GM21360 (cell line): ENCODE results near the gene MAPK6.
"Not testable (repeated sequence)": the region's sequence is repeated elsewhere in the genome, so short reads cannot be mapped to it uniquely, and the experiment has no call there.

Source experiments
- ATAC-seq: cut with Tn5 transposase; IDR thresholded peaks from one replicate; pipeline ENCODE4 v1.9.1; 2021; ENCODE audit warnings: mild to moderate bottlenecking, moderate library complexity; ENCODE audit not compliant: unreplicated experiment

The MAPK6 gene

GRCh38 chr15:52018693-52019393 lies at the start of gene MAPK6:
TSS of gene MAPK6 (plus strand) at chr15:52019219. CDS start at chr15:52046461, 27,242 bp downstream.
- peak; percentile 60 for ATAC-seq

GRCh38 chr15:51969728-51970127 lies 49.3 kb upstream of the MAPK6 start:
- no peak for ATAC-seq

DNA sequence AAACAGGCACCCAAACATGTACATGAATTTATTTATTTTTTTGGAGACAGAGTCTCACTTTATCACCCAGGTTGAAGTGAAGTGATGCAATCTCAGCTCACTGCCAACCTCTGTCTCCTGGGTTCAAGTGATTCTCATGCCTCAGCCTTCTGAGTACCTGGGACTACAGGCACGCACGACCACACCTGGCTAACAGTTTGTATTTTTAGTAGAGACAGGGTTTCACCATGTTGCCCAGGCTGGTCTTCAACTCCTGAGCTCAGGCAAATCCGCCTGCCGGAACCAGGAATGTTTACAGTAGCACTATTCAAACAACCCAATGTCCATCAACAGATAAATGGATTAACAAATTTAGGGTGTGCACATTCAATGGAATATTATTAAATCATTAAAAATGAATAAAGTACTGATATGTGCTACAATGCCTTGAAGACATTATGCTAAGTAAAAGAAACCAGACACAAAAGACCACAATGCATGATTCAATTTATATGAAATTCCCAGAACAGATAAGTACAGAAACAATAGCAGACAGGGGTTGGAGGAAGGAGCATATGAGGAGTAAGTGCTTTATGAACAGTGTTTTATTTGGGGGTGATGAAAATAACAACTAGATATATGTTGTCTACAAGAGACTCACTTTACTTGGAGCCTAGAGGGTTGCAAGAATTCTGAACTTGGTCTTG lies 48.7 kb upstream of the MAPK6 start:
- no peak for ATAC-seq

DNA sequence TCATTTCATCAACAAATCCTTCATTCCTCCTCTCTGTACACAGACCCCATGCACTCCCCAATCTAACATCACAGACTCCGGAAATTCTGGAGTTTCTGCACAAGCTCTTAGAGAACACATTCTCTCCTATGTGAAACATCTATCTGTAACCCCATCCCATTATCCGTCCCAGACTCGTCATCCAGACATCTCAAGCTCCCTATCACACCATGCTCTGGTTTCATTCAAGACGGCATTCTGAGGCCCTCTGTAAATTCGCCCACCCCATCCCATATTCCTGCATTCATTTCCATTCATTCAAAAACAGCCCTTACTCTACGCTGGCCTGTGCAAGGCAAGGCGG lies 48.0 kb upstream of the MAPK6 start:
- no peak for ATAC-seq

- peak; percentile 79 for ATAC-seq
These were observed 47.5 kb upstream of the MAPK6 start, which contains the start of gene LEO1 for GRCh38 chr15:51971375-51972133. TSS of gene LEO1 (minus strand) at chr15:51971778. CDS start at chr15:51971745, 33 bp downstream.

DNA sequence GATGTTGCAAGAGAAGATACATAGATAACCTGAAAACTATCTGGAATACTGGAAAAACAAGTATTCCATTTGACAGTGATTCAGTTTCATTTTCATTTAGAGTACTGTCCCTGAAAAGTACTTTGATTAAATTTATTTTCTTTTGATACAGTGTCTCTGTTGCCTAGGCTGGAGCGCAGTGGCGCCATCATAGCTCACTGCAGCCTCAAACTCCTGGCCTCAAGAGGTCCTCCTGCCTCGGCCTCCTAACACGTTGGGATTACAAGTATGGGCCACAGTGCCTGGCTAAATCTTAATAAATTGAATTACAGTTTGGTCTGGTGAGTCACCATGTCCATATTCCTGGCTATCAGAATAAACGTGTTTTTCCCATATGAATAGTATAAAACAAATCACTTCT lies 45.8 kb upstream of the MAPK6 start:
- ATAC-seq = no peak

DNA sequence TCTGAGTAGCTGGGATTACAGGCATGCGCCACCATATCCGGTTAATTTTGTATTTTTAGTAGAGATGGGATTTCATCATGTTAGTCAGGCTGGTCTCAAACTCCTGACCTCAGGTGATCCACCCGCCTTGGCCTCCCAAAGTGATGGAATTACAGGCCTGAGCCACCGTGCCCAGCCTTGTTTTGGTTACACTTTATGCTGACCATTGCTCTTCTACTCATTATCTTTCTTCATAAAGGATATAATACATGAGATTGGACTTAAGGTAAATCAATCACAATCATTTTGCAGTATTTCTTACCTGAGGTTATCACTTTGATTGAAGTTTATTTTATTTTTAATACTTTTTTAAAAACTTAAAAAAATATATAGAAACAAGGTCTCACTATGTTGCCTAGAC lies 45.2 kb upstream of the MAPK6 start:
- ATAC-seq = no peak

DNA sequence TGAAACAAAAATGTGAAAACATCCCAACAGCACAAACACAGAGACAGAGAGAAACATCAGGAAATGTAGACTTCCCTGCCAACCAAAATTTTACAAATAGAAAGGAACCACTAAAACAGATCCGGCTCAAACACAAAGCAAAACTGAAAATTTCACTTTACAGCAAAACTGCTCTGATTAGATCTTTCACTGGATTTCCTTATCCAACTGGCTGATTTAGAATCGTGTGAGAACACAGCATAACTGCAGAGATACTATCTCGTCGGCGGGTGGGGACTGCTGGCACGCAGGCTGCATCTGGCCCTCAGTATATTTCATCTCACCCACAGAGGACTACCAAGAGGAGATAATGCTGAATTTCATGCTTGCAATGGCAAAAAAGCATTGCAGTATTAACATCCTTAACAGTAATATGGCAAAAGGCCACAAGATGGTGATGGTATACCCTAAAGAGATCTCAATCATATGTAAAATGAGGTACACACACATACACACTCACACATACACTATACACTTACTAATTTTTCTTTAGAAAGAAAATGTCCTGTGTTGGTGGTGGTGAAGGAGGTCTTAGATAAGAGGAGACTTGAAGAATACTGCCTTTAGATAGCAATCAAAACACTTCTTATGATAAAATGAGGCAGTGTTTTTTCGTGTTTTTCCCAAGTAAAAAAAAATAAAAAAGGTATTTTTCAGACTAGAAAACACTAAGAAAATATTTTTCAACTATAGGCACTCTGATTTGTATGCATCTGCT lies 36.8 kb upstream of the MAPK6 start:
- ATAC-seq = peak; percentile 89

DNA sequence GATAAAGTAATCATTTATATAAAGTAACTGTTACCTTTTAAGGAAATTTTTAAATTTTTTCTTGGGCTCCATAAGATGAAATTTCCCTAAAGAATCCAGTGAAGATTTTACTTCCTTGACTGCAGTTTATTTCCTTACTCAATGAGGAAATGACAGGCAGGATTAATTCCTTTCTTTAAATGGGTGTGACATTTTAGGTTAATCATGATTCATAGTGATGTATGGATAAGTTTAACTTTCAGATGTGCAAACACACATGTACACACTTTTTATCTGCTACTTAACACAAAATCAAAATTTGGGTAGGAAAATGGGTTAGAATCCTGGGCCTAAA lies 36.3 kb upstream of the MAPK6 start:
- no peak for ATAC-seq

GRCh38 chr15:51991141-51991540 lies 27.9 kb upstream of the MAPK6 start:
- no peak for ATAC-seq

DNA sequence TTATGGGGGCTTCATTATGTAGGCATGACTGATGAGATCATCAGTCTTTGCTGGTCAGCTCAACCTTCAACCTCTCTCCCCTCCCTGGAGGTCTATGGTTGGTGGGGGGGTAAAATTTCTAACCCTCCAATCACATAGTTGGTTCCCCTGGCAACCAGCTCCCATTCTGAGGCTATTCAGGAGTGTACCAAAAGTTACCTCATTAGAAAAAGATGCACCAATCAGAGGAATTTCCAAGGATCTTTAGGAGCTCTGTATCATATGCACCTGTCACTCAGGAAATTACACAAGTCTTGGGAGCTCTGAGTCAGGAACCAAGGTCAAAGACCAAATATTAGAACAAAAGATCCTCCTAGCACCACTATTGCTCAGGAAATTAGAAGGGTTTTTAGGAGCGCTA lies 26.1 kb upstream of the MAPK6 start:
- no peak for ATAC-seq

DNA sequence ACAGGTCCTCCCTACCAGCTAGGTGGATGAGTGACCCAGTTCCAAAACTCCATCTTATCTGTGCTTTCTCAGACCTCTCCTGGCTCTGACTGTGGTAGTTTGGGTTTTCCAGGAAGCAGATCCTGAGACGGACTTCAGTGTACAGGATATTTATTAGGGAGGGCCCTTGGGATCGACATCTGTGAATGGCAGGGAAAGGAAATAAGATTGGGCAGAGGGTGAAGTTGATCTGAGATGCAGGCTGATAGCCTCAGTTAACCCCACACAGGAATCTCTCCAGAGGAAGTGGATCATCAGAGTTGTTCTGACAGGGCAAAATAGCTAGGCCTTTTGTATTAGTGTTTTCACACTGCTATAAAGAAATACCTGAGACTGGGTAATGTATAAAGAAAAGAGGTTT lies 16.7 kb upstream of the MAPK6 start:
- ATAC-seq = no peak

- ATAC-seq = not testable (repeated sequence)
These were observed 15.9 kb upstream of the MAPK6 start for GRCh38 chr15:52003089-52003488.

- ATAC-seq = no peak
These were observed 15.3 kb upstream of the MAPK6 start for GRCh38 chr15:52003710-52004109.

GRCh38 chr15:52004806-52005205 lies 14.2 kb upstream of the MAPK6 start:
- no peak for ATAC-seq

- peak; percentile 71 for ATAC-seq
These were observed 13.0 kb upstream of the MAPK6 start for GRCh38 chr15:52005748-52006701.

- ATAC-seq = peak; percentile 28
These were observed 12.2 kb upstream of the MAPK6 start for GRCh38 chr15:52006702-52007340.

DNA sequence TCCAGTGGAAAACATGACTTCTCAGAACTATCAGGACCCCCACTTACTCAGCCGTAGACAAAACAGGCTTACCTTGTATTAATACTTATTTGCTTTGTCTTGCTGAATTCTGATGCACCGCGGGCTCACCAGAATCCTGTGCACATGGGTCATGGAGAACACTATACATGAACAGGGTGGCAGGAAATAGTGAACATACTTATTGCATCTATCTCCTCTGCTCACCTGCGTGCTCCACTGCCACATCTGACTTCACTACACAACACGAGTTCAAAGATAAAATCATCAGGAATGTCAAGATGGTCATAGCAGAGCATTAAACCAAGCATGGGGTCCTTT lies 10.7 kb upstream of the MAPK6 start:
- ATAC-seq = no peak

GRCh38 chr15:52008698-52009434 lies 10.2 kb upstream of the MAPK6 start:
- ATAC-seq = no peak
